22Rv1 (cell line): ENCODE results near the gene NPTX2.

Experiments used
- H3K27ac ChIP-seq: fragments of 450-650 bp; 2 replicates; pipeline ENCODE4 v1.5.1; 2017
- CTCF ChIP-seq: fragments of 450-650 bp; IDR thresholded peaks from 2 replicates; pipeline ENCODE4 v1.5.1; 2017; ENCODE audit warnings: mild to moderate bottlenecking
- ZFX ChIP-seq: fragments of 450-650 bp; IDR thresholded peaks from 2 replicates; pipeline ENCODE4 v1.6.1; 2017; ENCODE audit warnings: antibody characterized with exemption, borderline replicate concordance

The NPTX2 gene

DNA sequence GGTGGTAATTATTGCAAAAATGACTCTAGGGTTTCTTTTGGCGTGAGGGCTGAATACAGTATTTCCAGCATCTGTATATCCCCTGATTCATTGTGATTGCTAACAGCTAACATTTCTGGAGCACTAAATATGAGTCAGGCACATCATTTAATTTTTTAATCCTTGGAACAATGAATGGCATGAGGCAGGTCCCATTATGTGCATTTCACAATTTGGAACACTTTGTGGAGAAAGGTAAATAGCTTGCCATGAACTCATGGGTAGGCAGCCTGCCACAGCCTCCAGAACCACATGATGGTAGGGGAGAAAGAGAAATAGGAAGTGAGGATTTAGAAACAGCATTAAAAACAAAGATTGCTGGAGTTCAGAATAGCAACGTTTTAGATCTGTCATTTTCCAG, 1.7 kb downstream of the NPTX2 start:
- no peak overlapping the region for H3K27ac ChIP-seq
- TF ChIP-seq ZFX (no peak), CTCF (no peak)

DNA sequence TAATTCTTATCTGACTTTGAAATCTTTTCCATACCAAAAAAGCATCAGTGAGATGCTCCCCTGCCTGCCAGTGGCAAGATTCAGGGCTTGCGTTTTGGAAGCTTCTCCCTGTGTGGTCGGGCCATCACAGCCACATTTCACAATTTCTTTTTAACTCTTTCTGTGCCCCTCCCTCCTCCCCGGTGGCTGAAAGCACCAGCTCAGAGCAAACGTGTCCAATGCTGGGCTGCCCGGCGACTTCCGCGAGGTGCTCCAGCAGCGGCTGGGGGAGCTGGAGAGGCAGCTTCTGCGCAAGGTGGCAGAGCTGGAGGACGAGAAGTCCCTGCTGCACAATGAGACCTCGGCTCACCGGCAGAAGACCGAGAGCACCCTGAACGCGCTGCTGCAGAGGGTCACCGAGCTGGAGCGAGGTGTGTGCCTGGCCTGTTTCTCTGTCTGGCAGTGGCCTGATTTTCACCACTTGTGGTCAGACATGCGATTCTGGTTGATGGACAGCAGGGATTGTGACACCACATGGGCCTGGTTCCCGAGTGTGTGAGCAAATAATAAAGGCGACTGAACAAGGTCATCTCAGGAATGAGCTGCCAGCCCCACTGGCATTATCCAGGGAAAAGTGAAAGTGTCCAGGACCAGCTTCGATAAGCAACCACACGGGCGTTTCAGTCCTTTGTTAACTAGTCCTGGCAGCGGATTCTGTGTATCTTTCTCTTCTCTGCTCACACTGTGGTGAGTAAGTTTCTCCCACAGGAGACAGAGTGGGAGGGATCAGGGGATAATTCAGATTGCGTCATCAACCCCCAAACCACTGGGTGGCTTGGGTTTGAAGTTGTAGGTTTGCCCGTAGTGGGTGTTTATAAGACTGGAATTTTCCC, 2.6 kb downstream of the NPTX2 start:
- TF ChIP-seq ZFX (no peak), CTCF (peak; percentile 13; the same call in 1 of the 2 replicates)

DNA sequence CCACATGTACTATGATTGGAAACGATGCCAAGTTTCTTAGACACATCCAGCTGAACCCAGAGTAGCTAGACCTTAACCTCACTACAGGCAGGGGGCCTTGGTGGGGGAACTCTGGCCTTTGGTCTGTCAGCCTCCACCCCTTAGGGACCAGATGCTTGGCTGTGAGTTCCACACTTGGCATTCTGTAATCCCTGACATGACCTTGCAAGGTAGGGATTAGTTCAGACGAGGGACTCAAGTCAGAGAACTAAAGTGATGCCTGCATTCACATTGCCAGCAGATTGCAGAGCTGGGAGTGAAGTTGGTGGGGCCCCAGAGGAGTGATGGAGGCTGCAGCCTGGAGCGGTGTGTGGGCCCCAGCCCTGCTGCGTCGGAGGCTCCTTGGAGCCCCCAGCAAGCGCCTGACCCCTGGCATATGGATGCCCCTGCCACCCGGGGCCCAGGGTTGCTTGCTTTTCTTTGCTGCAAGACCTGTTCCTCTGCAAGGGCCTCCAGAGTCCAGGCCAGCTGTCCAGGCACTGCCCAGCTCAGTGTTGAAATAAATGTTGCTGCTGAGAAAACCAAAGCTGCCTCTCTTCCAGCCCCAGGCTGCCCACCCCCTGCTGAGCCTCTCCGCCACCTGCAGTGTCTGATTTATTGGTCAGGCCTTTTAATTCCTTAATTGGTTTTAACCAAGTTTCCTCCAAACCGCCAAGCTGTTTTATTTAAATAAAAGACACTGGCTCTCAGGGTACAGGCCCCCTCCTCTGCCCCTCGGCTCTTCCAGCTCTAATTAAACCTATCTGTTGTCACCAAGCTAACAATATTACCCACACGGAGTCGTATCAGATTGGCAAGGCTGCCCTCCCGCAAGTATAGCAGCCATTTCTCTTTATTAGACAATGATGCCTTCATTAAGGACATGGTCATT, 4.7 kb downstream of the NPTX2 start:
- TF ChIP-seq ZFX: no peak
- TF ChIP-seq CTCF: no peak
- H3K27ac ChIP-seq: no peak overlapping the region

More for the DNA sequence above, 2.6 kb downstream of the NPTX2 start:
- no peak overlapping the region for H3K27ac ChIP-seq

DNA sequence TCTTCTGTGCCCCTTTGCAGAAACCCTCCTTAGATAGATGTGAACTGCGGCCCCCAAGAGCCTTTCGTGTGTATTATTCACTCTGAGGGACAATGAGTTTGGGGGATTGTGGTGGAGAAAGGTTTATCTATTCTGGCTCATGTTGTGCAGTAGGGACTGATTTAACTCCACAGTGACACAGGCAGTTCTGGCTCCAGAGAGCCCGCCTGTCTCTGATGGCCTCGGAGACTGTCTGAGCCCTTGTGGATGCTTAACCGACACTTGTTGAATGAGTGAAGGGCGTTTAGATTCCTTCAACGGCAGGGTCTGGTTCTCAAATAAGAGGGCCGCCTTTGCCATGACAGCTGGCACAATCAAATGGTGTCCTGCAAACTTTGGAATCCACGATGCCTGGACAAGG, 5.8 kb downstream of the NPTX2 start:
- no peak overlapping the region for H3K27ac ChIP-seq
- TF ChIP-seq CTCF (no peak), ZFX (no peak)

GRCh38 chr7:98624846-98625420, 7.8 kb downstream of the NPTX2 start:
- no peak overlapping the region for H3K27ac ChIP-seq
- TF ChIP-seq ZFX: no peak
- TF ChIP-seq CTCF: no peak

- no peak for TF ChIP-seq ZFX
- TF ChIP-seq CTCF: no peak
- H3K27ac ChIP-seq: no peak overlapping the region
Observed at GRCh38 chr7:98626460-98627412, 9.7 kb downstream of the NPTX2 start.
